Body of pancreas (tissue), 4 donors: ENCODE measurements around the gene KRTAP10-12. TPM values are rescaled to one million over a fixed set of nuclear protein-coding genes. Genes with fewer than 3 reads are reported as not detected.

Experiments used
- ATAC-seq: fragments of 150-250 bp; one replicate; pipeline ENCODE4 v1.9.1; 2016
- DNase-seq, 4 donors: peaks; one replicate each; pipeline ENCODE4 v3.0.0-alpha.2; 2019
- H3K27ac ChIP-seq, 4 donors: fragments of 200-600 bp; sonication (generic); 1 replicate in 3 of 4; 2 replicates in 1 of 4; pipeline versions ENCODE4 v1.5.1 to v1.6.1; 2016 to 2019; ENCODE audit warnings: mild to moderate bottlenecking in 1 of 4, mixed read lengths in 1 of 4, moderate library complexity in 1 of 4
- H3K27me3 ChIP-seq, 2 donors: fragments of 200-600 bp; sonication (generic); one replicate each; pipeline ENCODE4 v1.6.0; 2016; ENCODE audit warnings: mild to moderate bottlenecking in 1 of 2
- H3K36me3 ChIP-seq, 2 donors: fragments of 200-600 bp; sonication (generic); replicated peaks in 1 of 2; 2 replicates each; pipeline ENCODE4 v1.5.1; 2016; ENCODE audit warnings: low read depth in 2 of 2; ENCODE audit not compliant: insufficient read depth in 1 of 2
- H3K4me1 ChIP-seq: fragments of 200-600 bp; sonication (generic); one replicate; pipeline ENCODE4 v1.6.0; 2016
- H3K4me3 ChIP-seq, 2 donors: fragments of 200-600 bp; sonication (generic); 1 replicate in 1 of 2; 2 replicates in 1 of 2; pipeline ENCODE4 v1.5.1; 2016 to 2019
- H3K9me3 ChIP-seq, 3 donors: fragments of 200-600 bp; sonication (generic); 1 replicate in 2 of 3; 2 replicates in 1 of 3; pipeline ENCODE4 v1.5.1; 2016
- CTCF ChIP-seq, 7 experiments: fragments of 450-650 bp in 4 of 7; fragments of 200-600 bp in 3 of 7; sonication (generic) in 3 of 7; IDR thresholded peaks; one replicate each; pipeline ENCODE4 v1.5.1; 2016 to 2019; ENCODE audit warnings: antibody characterized with exemption in 7 of 7
- POLR2A ChIP-seq, 3 donors: fragments of 450-650 bp; IDR thresholded peaks; one replicate each; pipeline ENCODE4 v1.6.1; 2016; ENCODE audit warnings: antibody characterized with exemption in 3 of 3, mild to moderate bottlenecking in 2 of 3
- WGBS, 2 donors: methylation state at CpG; one replicate each; pipeline ENCODE4 v1.1.5; 2017; 5-methylcytosine and 5-hydroxymethylcytosine counted together
- intact Hi-C: fragments of 100-400 bp; cut with DNase I; formaldehyde crosslinking; loops from one replicate; pipeline ENCODE4 v1.15.1; 2023
- total RNA-seq, 2 donors: library from RNA; depleted of rRNA; stranded (reverse); fragments of >200 nt; gene quantifications; one replicate each; pipeline ENCODE4 v1.1.0, GENCODE V29; 2016

The KRTAP10-12 gene
- total RNA-seq, 2 donors from 2014 or later, result not detected

GRCh38 chr21:44708866-44709425, 12.0 kb downstream of the KRTAP10-12 start:
- H3K4me1 ChIP-seq, result peaks cover 13% of the 10 kb centered on the region
- no peaks in the 10 kb centered on the region for H3K9me3 ChIP-seq
- intact Hi-C loops, result no loop called here
- H3K27me3 ChIP-seq, result peaks cover 0 to 22% of the 10 kb centered on the region in 2 donors
- ATAC-seq (no peak), DNase-seq (no peak)
- no peak overlapping the region for H3K27ac ChIP-seq
- no peak overlapping the region for H3K4me3 ChIP-seq
- no peaks in the 10 kb centered on the region for H3K36me3 ChIP-seq
- 18 to 36% methylated on average over 11 to 24 of the region's 25 CpGs for WGBS, 2 donors
- TF ChIP-seq POLR2A (IDR thresholded peaks at IDR 0.05) (no peak), CTCF (IDR thresholded peaks at IDR 0.05) (no peak)

DNA sequence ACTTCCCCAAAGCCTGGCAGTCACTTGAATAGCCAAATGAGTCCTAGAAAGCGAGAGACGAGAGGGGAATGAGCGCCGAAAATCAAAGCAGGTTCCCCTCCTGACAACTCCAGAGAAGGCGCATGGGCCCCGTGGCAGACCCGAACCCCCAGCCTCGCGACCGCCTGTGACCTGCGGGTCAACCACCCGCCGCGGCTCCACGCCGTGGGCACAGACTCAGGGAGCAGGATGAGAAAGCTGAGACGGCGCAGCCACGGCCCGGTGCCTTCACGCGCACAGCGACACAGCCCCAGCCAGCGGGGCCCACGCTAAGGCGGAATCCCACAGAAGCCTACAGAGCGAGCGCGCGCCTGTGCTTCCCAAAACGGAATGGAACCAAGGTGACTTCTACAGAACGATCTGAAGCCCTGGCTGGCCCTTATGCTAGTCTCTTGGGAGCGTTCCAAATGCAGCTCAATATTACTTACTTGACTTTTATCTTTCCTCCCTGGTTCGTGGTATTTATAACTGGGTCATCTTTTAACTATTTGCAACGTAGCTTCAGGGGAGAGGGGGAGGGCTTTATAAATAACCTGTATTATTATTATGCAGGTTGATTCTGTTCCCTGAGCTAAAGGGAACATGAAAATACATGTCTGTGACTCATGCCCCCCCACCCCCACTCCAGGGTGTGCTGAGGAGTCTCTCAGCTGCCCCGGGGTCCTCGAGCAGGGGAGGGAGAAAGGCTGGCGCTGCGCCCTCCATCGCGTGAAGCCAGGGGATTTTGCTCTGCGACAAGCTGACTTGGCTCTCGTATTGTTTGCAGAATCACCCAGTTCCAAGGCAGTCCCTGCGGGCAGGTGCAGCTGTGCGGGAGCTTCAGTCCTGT, 12.7 kb downstream of the KRTAP10-12 start:
- Histone ChIP-seq H3K4me1 (peaks cover 13% of the 10 kb centered on the region), H3K9me3 (no peaks in the 10 kb centered on the region), H3K4me3 (no peak overlapping the region), H3K27ac (no peak overlapping the region), H3K27me3 (peaks cover 0 to 22% of the 10 kb centered on the region in 2 donors), H3K36me3 (no peaks in the 10 kb centered on the region)
- DNase-seq (no peak), ATAC-seq (no peak)
- intact Hi-C loops, result no loop called here
- 3 to 8% methylated on average over 27 to 45 of the region's 45 CpGs for WGBS, 2 donors
- no peak for TF ChIP-seq CTCF (IDR thresholded peaks at IDR 0.05)
- TF ChIP-seq POLR2A (IDR thresholded peaks at IDR 0.05), result no peak

DNA sequence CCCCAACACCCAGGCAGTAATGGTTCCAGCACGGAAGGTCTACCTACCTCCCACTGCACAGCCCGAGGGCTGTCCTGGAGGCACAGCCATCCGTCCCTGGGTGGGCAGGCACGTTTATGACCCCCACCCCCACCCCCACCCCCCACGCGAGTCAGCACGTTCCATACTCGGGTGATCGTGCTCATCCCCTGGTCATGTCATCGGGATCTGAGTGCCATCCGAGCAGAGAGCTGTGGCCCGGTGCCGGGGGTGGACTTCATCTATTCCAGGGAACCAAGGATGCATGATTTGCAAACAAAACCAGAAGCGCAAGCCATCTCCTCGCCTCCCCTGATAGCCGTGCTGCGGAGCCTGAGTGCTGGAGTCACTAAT, 13.3 kb downstream of the KRTAP10-12 start:
- Histone ChIP-seq H3K4me1 (peaks cover 13% of the 10 kb centered on the region), H3K4me3 (no peak overlapping the region), H3K27me3 (peaks cover 0 to 22% of the 10 kb centered on the region in 2 donors), H3K36me3 (no peaks in the 10 kb centered on the region), H3K27ac (no peak overlapping the region), H3K9me3 (no peaks in the 10 kb centered on the region)
- intact Hi-C loops, result no loop called here
- 6 to 27% methylated on average over 2 to 17 of the region's 17 CpGs for WGBS, 2 donors
- no peak for ATAC-seq
- TF ChIP-seq POLR2A (IDR thresholded peaks at IDR 0.05) (no peak), CTCF (IDR thresholded peaks at IDR 0.05) (no peak)
- DNase-seq, result no peak

DNA sequence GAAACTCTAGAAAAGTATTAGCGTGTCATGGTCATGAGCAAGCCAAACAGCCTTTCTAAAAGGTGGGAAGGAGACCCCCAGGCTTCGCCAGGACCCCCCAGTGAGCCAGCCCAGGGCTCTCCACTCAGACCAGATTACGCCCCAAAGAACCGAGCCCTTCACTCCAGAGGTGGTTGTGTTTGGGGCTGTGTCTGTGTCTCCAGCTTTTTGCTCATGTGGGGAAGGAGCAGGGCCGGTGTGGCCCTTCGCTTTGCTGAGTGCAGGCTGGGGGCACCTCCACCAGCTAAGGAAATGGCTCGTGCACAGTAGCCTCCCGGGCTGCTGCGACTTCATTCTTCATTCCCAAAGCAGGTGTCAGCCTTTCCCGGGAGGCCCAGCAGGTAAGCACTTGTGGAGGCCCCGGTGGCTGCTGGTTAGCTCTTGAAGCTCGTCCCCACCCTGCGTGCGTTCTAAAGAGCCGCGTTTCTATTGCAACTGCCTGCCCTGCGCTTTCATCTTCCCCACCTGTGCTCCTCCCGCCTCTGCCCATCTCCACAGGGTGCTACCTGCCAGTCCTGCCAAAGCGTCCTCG, 13.9 kb downstream of the KRTAP10-12 start:
- peaks cover 0 to 22% of the 10 kb centered on the region in 2 donors for H3K27me3 ChIP-seq
- peaks cover 13% of the 10 kb centered on the region for H3K4me1 ChIP-seq
- no peak overlapping the region for H3K4me3 ChIP-seq
- no peaks in the 10 kb centered on the region for H3K9me3 ChIP-seq
- no peak overlapping the region for H3K27ac ChIP-seq
- H3K36me3 ChIP-seq, result no peaks in the 10 kb centered on the region
- intact Hi-C loops, result no loop called here
- DNase-seq, result no peak
- ATAC-seq, result no peak
- TF ChIP-seq CTCF (IDR thresholded peaks at IDR 0.05) (no peak), POLR2A (IDR thresholded peaks at IDR 0.05) (no peak)
- WGBS, 2 donors, result 8 to 40% methylated on average over 1 to 20 of the region's 20 CpGs
